GM12874 (cell line): ENCODE measurements around the gene DNAH12.

Experiments used
- TF ChIP-seq, protein P1 (sequence below): IDR thresholded peaks from 2 replicates; pipeline ENCODE4 v1.5.1; 2011; ENCODE audit warnings: low read depth, mild to moderate bottlenecking, control low read depth, low read length, moderate library complexity; ENCODE audit not compliant: insufficient read depth

DNAH12 gene

DNA sequence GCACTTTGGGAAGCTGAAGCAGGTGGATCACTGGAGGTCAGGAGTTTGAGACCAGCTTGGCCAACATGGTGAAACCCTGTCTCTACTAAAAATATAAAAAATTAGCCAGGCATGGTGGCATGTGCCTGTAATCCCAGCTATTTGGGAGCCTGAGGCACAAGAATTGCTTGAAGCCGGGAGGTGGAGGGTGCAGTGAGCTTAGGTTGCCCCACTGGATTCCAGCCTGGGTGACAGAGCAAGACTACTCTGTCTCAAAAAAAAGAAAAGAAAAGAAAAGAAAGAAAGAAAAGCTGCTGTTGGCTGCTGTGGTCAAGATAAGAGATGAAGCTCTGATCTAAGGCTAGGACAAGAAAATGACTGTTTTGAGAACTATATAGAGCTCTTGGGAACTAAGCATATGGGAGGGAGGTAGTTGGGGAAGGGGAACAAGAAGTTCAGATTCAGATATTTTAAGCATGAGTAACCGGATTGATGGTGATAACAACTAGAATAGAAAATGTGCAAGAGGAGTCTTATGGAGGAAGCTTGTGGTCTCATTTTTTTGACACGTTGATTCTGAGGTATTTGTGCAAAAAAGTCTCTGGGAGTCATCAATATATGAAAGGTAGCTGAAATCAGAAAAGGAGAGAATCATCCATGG, 25.7 kb downstream of the DNAH12 start:
- TF ChIP-seq, protein P1, sequence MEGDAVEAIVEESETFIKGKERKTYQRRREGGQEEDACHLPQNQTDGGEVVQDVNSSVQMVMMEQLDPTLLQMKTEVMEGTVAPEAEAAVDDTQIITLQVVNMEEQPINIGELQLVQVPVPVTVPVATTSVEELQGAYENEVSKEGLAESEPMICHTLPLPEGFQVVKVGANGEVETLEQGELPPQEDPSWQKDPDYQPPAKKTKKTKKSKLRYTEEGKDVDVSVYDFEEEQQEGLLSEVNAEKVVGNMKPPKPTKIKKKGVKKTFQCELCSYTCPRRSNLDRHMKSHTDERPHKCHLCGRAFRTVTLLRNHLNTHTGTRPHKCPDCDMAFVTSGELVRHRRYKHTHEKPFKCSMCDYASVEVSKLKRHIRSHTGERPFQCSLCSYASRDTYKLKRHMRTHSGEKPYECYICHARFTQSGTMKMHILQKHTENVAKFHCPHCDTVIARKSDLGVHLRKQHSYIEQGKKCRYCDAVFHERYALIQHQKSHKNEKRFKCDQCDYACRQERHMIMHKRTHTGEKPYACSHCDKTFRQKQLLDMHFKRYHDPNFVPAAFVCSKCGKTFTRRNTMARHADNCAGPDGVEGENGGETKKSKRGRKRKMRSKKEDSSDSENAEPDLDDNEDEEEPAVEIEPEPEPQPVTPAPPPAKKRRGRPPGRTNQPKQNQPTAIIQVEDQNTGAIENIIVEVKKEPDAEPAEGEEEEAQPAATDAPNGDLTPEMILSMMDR = no peak

DNA sequence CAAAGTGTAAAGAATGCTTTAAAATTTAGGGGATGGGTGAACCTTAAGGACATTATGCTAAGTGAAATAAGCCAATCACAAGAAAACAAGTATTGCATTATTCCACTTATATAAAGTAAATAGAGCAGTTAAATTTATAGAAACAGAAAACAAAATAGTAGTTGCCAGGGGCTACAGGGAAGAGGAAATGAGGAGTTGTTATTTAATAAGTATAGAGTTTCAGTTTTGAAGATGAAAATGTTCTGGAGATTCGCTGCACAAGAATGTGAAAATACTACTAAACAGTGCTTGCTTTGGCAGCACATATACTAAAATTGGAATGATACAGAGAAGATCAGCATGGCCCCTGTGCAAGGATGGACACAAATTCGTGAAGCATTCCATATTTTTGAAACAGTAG, 32.0 kb downstream of the DNAH12 start:
- TF ChIP-seq, protein P1 = no peak

DNA sequence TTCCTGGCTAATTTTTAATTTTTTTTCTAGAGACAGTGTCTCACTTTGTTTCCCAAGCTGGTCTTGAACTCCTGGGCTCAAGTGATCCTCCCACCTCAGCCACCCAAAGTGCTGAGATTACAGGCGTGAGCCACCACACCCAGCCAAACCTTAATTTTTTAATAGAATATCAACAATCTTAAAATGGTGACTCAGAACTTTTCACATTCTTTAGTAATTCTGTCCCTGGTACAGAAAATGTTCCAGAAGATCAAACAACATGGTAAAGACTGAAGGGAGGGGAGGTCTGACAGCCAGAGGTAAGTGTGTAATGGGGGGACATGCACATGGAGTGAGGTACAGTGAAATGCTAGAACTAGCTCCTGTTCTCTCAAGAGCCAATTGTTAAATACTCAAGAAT, 38.2 kb downstream of the DNAH12 start:
- TF ChIP-seq, protein P1 = no peak

DNA sequence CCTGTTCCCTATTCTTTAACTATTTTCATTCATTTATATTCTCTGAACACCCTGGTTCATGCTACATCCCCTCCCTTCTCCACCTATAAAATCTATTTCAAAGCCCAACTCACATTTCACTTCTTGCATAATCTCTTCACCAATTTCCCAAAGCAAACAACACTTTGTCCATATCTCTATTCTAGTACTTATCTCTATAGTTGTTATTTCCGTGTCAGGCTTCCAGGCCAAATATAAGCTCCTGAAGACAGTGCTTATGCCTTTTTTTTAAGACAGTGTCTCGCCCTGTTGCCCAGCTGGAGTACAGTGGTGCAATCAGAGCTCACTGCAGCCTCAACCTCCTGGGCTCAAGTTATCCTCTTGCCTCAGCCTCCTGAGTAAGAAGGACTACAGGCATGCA, 43.6 kb downstream of the DNAH12 start:
- TF ChIP-seq, protein P1 = no peak

DNA sequence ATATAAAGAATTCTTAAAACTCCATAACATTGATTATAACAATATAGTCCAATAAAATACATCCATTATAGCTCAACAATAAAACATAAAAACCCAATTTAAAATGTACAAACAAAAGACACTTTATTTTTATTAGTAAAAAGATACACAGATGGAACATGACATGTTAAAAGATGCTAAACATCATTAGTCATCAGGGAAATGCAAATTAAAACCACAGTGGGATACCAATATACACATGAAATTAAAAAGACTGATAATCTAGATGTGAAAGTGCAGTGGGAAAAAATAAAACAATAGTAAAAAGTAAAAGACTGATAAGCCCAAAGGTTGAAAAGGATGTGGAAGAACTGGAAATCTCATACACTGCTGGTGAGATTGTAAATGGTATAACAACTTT, 46.2 kb downstream of the DNAH12 start:
- TF ChIP-seq, protein P1 = no peak

DNA sequence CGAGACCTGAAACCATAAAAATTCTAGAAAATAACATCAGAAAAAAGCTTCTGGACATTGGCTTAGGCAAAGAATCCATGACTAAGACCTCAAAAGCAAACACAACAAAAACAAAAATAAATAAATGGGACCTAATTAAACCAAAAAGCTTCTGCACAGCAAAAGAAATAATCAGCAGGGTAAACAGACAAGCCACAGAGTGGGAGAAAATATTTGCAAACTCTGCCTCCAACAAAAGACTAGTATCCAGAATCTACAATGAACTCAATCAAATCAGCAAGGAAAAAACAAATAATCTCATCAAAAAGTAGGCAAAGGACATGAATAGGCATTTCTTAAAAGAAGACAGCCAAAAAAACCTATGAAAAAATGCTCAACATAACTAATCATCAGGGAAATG, 59.6 kb downstream of the DNAH12 start:
- TF ChIP-seq, protein P1 = no peak

DNA sequence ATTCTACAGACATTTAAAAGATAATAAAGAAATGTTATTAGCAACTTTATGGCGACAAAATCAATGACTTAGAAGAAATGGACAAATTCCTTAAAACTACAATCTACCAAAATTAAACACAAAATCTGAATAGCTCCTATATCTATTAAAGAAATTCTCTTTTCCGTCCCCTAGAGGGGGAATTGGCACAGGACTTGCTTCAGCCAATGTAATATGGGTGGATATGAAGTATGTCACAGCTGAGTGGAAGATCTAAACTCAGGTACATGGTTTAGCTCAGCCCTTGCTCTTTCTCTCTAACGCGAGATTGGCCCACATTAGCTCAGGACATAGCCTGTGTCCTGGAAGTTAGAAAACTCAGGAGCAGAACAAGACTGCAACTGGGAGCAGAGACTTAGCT, 79.3 kb downstream of the DNAH12 start:
- TF ChIP-seq, protein P1 = no peak

DNA sequence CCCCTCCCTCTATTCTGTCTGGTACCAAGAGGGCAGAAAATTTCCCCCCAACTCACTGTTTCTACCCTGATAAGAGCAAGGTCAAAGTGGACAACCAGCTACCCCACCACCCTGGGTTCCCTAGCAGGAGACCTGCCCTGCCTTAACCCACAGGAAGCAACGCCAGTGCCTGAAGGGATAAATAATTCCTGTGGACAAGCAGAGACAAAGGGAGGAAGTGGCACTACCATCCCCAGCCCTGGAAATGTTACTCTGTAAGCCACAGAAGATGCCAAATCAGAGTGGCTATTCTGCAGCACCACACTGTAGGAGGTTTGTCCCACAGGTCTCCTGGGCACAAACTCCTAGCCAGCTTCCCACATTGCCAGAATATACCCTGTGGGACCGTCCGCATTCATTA, 80.1 kb downstream of the DNAH12 start:
- TF ChIP-seq, protein P1 = no peak
